Measurements from ENCODE around the gene SPTSSA. TPM values are rescaled to one million over a fixed set of nuclear protein-coding genes. Genes with fewer than 3 reads are reported as not detected.

SPTSSA gene
- total RNA-seq, 4 donors from 2014 or later: 14.7 to 28.9 (median 22.3) TPM

GRCh38 chr14:34426313-34427295 is 35.4 kb downstream of the SPTSSA start:
- no peaks in the 10 kb centered on the region for H3K9me3 ChIP-seq
- ATAC-seq: no peak
- no peak overlapping the region for H3K4me3 ChIP-seq
- H3K36me3 ChIP-seq: peaks cover 0 to 8% of the 10 kb centered on the region in 2 donors
- H3K27ac ChIP-seq: no peak overlapping the region
- H3K27me3 ChIP-seq: no peaks in the 10 kb centered on the region
- TF ChIP-seq POLR2AphosphoS5 (IDR thresholded peaks at IDR 0.05): no peak
- TF ChIP-seq, protein P1, sequence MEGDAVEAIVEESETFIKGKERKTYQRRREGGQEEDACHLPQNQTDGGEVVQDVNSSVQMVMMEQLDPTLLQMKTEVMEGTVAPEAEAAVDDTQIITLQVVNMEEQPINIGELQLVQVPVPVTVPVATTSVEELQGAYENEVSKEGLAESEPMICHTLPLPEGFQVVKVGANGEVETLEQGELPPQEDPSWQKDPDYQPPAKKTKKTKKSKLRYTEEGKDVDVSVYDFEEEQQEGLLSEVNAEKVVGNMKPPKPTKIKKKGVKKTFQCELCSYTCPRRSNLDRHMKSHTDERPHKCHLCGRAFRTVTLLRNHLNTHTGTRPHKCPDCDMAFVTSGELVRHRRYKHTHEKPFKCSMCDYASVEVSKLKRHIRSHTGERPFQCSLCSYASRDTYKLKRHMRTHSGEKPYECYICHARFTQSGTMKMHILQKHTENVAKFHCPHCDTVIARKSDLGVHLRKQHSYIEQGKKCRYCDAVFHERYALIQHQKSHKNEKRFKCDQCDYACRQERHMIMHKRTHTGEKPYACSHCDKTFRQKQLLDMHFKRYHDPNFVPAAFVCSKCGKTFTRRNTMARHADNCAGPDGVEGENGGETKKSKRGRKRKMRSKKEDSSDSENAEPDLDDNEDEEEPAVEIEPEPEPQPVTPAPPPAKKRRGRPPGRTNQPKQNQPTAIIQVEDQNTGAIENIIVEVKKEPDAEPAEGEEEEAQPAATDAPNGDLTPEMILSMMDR (IDR thresholded peaks at IDR 0.05): no peak
- TF ChIP-seq EP300 (IDR thresholded peaks at IDR 0.05): no peak
- no peak for TF ChIP-seq POLR2A (IDR thresholded peaks at IDR 0.05)
- WGBS, 2 donors (ENCODE audit: low coverage in 1 of 2): 85 to 93% methylated on average over 4 to 10 of the region's 11 CpGs
- H3K4me1 ChIP-seq: no peaks in the 10 kb centered on the region

DNA sequence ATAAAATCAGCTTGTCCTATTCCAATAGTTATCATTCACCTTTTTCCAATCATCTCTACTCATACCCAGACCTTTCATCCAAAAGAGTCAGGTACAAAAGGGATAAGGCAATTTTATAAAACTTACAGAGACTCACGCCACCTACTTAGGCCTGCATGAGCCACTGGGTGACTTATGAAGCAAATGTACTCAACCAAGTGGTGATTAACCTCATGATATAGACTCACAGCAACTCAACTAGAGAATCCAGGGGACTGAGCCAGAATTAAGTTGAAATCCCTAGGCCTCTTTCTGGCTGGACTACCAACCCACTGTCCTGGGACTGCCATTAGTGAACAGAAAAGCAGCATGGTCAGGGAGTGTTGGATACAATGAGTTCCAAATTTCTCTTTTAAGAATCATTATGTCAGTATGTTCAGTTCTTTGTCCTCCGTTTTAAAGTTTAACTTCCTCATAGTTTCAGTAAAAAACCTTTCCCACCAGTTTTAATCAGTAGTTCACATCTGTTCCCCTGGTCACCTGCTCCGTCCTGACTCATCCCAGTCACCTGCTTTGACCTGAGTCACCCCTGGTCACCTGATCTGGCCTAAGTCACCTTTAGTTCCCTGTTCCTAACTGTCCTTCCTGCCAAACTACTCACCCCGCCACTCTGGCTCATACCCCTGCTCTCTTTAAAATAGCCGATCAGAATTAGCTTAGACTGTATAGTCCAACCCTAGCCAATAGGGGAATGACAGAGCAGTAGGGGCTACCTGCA is 36.8 kb downstream of the SPTSSA start:
- H3K36me3 ChIP-seq: no peaks in the 10 kb centered on the region
- no peaks in the 10 kb centered on the region for H3K27me3 ChIP-seq
- H3K9me3 ChIP-seq: peaks cover 0 to 12% (median 0%) of the 10 kb centered on the region in 3 donors
- no peak for ATAC-seq
- no peak overlapping the region for H3K4me3 ChIP-seq
- no peak overlapping the region for H3K27ac ChIP-seq
- 93 to 94% methylated on average over 5 of the region's 5 CpGs for WGBS, 2 donors (ENCODE audit: low coverage in 1 of 2)
- no peaks in the 10 kb centered on the region for H3K4me1 ChIP-seq
- TF ChIP-seq, protein P1 (IDR thresholded peaks at IDR 0.05): no peak
- no peak for TF ChIP-seq POLR2AphosphoS5 (IDR thresholded peaks at IDR 0.05)
- TF ChIP-seq POLR2A (IDR thresholded peaks at IDR 0.05): no peak
- no peak for TF ChIP-seq EP300 (IDR thresholded peaks at IDR 0.05)

DNA sequence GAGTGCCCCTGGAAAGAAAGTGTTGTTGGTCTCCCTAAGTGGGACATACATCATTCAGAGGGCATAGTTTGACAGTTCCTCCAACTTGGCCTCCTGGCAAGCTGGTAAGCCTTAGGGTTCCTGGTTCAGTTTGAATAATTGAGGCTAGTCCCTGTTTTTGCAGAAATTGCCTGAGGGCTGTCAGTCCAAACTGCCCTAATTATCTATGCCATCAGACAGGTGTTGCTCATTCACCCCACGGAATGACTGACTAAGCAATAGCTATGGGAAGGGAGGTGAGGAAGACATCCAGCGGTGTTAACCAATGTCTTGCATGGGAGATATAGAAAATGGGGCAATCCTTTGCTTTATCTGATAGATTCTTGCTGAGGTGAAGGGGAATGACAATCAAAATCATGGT is 37.6 kb downstream of the SPTSSA start:
- Histone ChIP-seq H3K27me3 (no peaks in the 10 kb centered on the region), H3K9me3 (peaks cover 0 to 12% (median 0%) of the 10 kb centered on the region in 3 donors), H3K27ac (no peak overlapping the region), H3K4me3 (no peak overlapping the region), H3K36me3 (no peaks in the 10 kb centered on the region), H3K4me1 (no peaks in the 10 kb centered on the region)
- ATAC-seq: no peak
- TF ChIP-seq POLR2A (IDR thresholded peaks at IDR 0.05): no peak
- 71 to 100% methylated on average over 1 to 2 of the region's 2 CpGs for WGBS, 2 donors (ENCODE audit: low coverage in 1 of 2)

DNA sequence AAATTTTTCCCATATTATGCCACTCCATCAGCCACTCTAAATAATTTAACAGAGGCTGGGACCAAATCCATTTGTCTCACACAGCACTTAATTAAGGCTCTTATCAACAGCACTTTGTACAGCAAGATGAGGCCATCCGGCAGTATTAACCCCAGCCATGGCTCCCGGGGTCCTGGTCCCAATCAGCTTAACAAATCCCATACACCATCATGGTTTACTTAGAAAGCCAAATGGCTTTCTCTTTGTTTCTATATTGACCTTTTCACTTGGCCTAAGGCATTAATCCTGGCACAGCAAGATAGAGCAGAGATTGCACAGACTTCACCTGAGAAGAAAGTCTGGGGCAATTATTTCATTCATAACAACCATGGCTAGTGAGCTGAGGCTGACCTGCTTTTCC is 38.6 kb downstream of the SPTSSA start:
- TF ChIP-seq EP300 (IDR thresholded peaks at IDR 0.05) (no peak), POLR2AphosphoS5 (IDR thresholded peaks at IDR 0.05) (no peak), POLR2A (IDR thresholded peaks at IDR 0.05) (no peak)
- TF ChIP-seq, protein P1 (IDR thresholded peaks at IDR 0.05): no peak
- H3K36me3 ChIP-seq: no peaks in the 10 kb centered on the region
- ATAC-seq: no peak
- WGBS, 2 donors (ENCODE audit: low coverage in 1 of 2): 27% methylated on average over 2 of the region's 2 CpGs; no CpG with 5 or more reads in 1 of the 2 donors
- no peak overlapping the region for H3K27ac ChIP-seq
- H3K4me1 ChIP-seq: no peaks in the 10 kb centered on the region
- no peaks in the 10 kb centered on the region for H3K27me3 ChIP-seq
- H3K9me3 ChIP-seq: peaks cover 0 to 12% (median 0%) of the 10 kb centered on the region in 3 donors
- H3K4me3 ChIP-seq: no peak overlapping the region

GRCh38 chr14:34420547-34421150 is 41.4 kb downstream of the SPTSSA start:
- TF ChIP-seq POLR2A (IDR thresholded peaks at IDR 0.05): no peak
- TF ChIP-seq POLR2AphosphoS5 (IDR thresholded peaks at IDR 0.05): no peak
- TF ChIP-seq, protein P1 (IDR thresholded peaks at IDR 0.05): no peak
- TF ChIP-seq EP300 (IDR thresholded peaks at IDR 0.05): no peak
- no peak overlapping the region for H3K4me3 ChIP-seq
- peaks cover 0 to 12% (median 0%) of the 10 kb centered on the region in 3 donors for H3K9me3 ChIP-seq
- no peak overlapping the region for H3K27ac ChIP-seq
- H3K4me1 ChIP-seq: no peaks in the 10 kb centered on the region
- H3K36me3 ChIP-seq: no peaks in the 10 kb centered on the region
- no peak for ATAC-seq
- H3K27me3 ChIP-seq: no peaks in the 10 kb centered on the region
- WGBS, 2 donors (ENCODE audit: low coverage in 1 of 2): 89 to 97% methylated on average over 4 to 6 of the region's 6 CpGs
